ENCODE measurements around the gene COL1A2. TPM values are rescaled to one million over a fixed set of nuclear protein-coding genes. Genes with fewer than 3 reads are reported as not detected.

The COL1A2 gene
- total and polyA plus RNA-seq, 2 of the 4 experiments (the other 2 are of a cell fraction), result 1,211 to 4,454 TPM

DNA sequence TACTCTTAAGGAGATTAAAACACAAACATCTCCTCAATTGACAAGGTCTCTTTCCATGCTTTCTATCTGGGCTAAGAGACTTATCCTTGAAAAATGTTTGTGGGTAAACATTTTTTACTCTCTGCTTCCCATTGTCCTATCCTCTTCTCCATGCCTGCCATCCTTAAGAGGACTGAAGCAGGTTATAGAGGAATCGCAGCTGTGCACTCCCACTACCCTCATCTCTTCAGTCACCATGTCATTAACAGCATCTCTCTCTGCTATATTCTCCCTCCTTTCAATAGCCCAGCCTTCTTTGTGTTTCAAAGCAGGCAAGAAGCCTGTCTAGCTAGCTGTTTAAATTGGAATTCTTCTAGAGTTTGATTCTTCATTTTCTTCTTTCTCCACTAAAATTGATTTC lies 22.6 kb downstream of the COL1A2 start:
- peaks cover 9% of the 10 kb centered on the region for H3K9me1 ChIP-seq (ENCODE audit: insufficient read depth, low read length)
- in situ Hi-C loops (cut with MboI; ENCODE audit: low sequenced_read_pairs), result no loop called here
- H3K56ac ChIP-seq (ENCODE audit: extremely low read depth, insufficient read depth, low read length), result peak overlapping the region; percentile 28; the same call in 1 of the 2 replicates
- H3K14ac ChIP-seq (replicated peaks; ENCODE audit: low read depth, low read length), result peak overlapping the region; percentile 88
- TF ChIP-seq, protein P1, sequence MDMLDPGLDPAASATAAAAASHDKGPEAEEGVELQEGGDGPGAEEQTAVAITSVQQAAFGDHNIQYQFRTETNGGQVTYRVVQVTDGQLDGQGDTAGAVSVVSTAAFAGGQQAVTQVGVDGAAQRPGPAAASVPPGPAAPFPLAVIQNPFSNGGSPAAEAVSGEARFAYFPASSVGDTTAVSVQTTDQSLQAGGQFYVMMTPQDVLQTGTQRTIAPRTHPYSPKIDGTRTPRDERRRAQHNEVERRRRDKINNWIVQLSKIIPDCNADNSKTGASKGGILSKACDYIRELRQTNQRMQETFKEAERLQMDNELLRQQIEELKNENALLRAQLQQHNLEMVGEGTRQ (IDR thresholded peaks at IDR 0.05; ENCODE audit: low read depth, low read length), result no peak
- no peak for TF ChIP-seq NFE2L2 (IDR thresholded peaks at IDR 0.05; ENCODE audit: low read depth, low read length)
- TF ChIP-seq, protein P2, sequence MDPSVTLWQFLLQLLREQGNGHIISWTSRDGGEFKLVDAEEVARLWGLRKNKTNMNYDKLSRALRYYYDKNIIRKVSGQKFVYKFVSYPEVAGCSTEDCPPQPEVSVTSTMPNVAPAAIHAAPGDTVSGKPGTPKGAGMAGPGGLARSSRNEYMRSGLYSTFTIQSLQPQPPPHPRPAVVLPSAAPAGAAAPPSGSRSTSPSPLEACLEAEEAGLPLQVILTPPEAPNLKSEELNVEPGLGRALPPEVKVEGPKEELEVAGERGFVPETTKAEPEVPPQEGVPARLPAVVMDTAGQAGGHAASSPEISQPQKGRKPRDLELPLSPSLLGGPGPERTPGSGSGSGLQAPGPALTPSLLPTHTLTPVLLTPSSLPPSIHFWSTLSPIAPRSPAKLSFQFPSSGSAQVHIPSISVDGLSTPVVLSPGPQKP (IDR thresholded peaks at IDR 0.05; ENCODE audit: borderline replicate concordance, low read depth, low read length), result no peak
- H4K91ac ChIP-seq (ENCODE audit: insufficient read depth, low read depth, low read length), result peak overlapping the region; percentile 61
- H3K4me3 ChIP-seq (ENCODE audit: insufficient read depth, low read depth, low read length), result no peak overlapping the region
- BruUV-seq (replicated peaks), result no TSS peak
- peak overlapping the region; percentile 28 to 86; a peak in 3 of 4 replicates for H4K8ac ChIP-seq (ENCODE audit: low read depth in 2 of 2, low read length in 2 of 2)
- no peak overlapping the region for H2AK9ac ChIP-seq (replicated peaks; ENCODE audit: low read depth, low read length, poor library complexity)
- H2BK5ac ChIP-seq (ENCODE audit: low read depth, low read length, poor library complexity, severe bottlenecking), result peak overlapping the region; percentile 99
- peaks cover 86% of the 10 kb centered on the region for H3K36me3 ChIP-seq (ENCODE audit: control insufficient read depth, insufficient read depth, low read length)
- no peaks in the 10 kb centered on the region for H3K27me3 ChIP-seq (ENCODE audit: control insufficient read depth, insufficient read depth, low read length)
- ChIA-PET CTCF (interaction anchor here (1.2 kb wide), 1 partner anchor 128 kb away, joined by 3 read pairs; no protein-coding TSS in a partner anchor), POLR2A (ENCODE audit: unreplicated experiment) (no interaction called here)
- WGBS, 2 experiments (ENCODE audit: extremely low coverage in 2 of 2, insufficient read length in 1 of 2), result no CpG with 5 or more reads among the region's 1 CpG
- peak overlapping the region; percentile 93 for H3K27ac ChIP-seq (ENCODE audit: insufficient read depth, low read length)
- intact Hi-C loops (cut with micrococcal nuclease), result no loop called here
- no peaks in the 10 kb centered on the region for H3K9me3 ChIP-seq (ENCODE audit: control insufficient read depth, insufficient read depth, low read length)
- peak overlapping the region; percentile 65 for H3K9ac ChIP-seq (ENCODE audit: low read depth, low read length)
- peak overlapping the region; percentile 82 for H2AK5ac ChIP-seq (ENCODE audit: low read depth, low read length)
- H3K23ac ChIP-seq (ENCODE audit: low read depth, low read length), result peak overlapping the region; percentile 83
- DNase-seq (no peak), ATAC-seq (ENCODE audit: low read depth) (no peak)
- peak overlapping the region; percentile 78 for H3K4ac ChIP-seq (ENCODE audit: low read depth, low read length)
- peaks cover 29% of the 10 kb centered on the region for H3K4me1 ChIP-seq (ENCODE audit: control insufficient read depth, insufficient read depth, low read length)
- no peak overlapping the region for H2AFZ ChIP-seq (replicated peaks; ENCODE audit: low read length, poor library complexity)
- H2BK120ac ChIP-seq (ENCODE audit: low read depth, low read length), result peak overlapping the region; percentile 50
- peak overlapping the region; percentile 42 for H3K4me2 ChIP-seq (ENCODE audit: low read depth, low read length)
- peak overlapping the region; percentile 33; the same call in 2 of the 3 replicates for H2BK15ac ChIP-seq (ENCODE audit: low read depth, low read length)
- dilution Hi-C loops (cut with HindIII; ENCODE audit: low sequenced_read_pairs, unreplicated experiment), result no loop called here
- H3K18ac ChIP-seq (ENCODE audit: low read depth, low read length), result peak overlapping the region; percentile 98
- H3K79me1 ChIP-seq (ENCODE audit: low read depth in 1 of 2, low read length in 2 of 2), result peaks cover 26 to 43% of the 10 kb centered on the region in 2 experiments
- peak overlapping the region; percentile 18; the same call in 1 of the 2 replicates for H2BK20ac ChIP-seq (ENCODE audit: low read depth, low read length)
- peaks cover 34% of the 10 kb centered on the region; the same call in 1 of the 2 replicates for H4K20me1 ChIP-seq (ENCODE audit: insufficient read depth, low read length)
- peak overlapping the region; percentile 91 for H4K5ac ChIP-seq (ENCODE audit: low read depth, low read length)
